Hematopoietic multipotent progenitor cell treated with erythropoietin and hydrocortisone succinate and interleukin-3 and kit ligand, for 4 days (in vitro differentiated cells): ENCODE measurements around the gene LIN54.

Experiments
- DNase-seq: peaks from one replicate; pipeline ENCODE4 v3.0.0-alpha.2; 2015

The LIN54 gene

DNA sequence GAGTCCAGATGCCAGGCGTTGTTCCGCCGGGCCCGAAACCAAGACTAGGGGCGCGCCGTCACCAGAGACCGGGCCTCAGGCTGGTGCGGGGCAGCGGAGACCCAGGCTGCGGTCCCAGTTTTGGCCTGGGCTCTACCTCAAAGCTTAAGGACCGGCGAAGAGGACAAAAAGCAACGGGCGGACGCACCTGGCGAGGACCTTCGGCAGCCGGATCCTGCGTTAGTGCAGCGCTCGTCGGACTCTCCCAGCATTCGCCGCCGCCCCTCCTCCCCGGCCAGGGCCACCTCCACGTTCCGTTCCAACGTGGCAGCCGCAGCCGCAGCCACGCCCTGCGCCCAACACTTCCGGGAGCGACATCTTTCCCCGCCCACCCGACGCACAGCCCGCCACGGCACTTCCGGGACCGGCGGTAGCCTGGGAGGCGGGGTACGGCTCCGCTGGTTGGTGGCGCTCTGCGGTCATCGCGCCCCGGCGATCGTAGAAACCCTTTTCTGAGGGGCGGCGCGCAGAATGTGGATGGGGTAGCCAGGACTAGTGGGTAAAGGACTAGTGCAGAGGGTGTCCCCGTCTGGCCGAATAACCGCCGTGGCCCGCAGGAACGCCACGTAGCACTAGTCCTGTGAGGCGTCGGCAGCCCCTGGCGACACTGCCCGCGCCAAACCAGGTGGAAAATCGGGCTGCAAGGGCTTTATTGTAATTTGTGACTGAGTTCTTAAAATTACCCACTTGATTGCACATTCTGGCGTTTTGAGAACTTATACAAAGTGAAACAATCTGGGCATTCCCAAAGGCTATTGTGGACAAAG is 119.5 kb downstream of the LIN54 start, which contains the start of gene SEC31A:
TSS of gene SEC31A (minus strand) at position 253 of the 806 bp plus-strand sequence. CDS start 9,217 bp downstream, outside the sequence.
- DNase-seq, result peak; percentile 99

DNA sequence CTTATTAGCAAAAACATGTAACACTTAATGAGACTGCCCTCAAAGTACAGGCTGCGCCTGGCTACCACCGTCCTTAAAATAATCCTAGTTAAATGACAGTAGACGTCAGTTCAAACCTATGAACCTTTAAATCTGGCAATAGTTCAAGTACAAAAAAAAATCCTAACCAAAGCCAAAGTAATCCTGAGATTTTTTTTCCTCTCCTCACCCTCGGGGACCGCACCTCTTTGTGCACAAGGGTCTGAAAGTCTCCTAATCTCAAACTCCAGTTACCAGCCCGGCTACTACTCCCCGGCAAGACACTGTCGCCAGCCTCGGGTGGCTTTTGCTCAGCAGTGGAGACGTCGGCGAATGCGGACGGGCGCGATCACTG is 120.1 kb downstream of the LIN54 start:
- no peak for DNase-seq

DNA sequence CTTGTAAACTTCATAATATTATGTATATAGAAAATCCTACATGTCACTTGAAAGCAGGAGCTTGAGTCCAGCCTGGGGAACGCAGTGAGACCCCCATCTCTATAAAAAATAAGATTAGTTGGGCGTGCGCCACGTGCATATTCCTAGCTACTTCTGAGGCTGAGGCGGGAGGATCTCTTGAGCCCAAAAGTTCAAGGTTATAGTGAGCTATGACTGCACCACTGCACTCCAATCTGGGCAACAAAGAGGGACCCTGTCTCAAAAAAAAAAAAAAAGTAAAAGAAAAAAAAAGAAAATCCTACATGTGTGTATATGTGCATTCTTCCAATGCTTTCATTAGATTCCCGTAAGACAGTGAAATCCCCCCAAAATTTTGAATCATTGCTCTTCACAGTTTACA is 121.3 kb downstream of the LIN54 start:
- DNase-seq, result no peak

DNA sequence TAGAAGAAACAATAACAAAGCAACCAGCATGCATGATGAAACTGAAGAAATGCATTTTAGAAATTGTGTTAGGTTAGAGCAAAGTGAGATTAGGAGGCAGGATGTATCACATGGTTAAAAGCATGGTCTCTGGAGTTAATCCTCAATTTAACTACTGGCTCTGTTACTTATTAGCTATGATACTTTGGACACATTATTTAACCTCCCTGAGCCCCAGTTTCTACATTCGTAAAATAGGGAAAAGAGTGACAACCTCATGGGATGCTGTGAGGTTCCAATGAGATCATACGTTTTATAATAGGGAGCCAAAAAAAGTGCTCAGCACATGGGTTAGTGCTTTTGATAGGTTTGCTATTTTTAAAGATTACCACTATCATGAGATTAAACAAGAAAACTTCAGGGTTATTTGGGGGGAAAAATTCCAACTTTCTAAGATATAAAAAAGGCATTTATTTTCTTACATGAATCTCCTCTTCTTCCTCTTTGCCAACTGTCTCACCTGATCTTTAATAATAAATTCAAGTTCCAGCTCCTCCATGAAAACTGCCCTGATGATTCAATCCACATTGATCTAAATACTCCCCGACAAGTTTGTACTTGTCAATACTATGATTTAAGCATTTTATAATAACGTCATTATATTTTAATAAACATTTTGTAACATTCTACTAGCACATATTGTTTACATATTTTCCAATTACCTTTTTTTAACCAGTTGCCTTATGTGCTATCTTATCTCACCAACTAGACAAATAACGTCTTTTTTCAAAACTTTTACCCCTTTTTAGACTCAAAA is 124.3 kb downstream of the LIN54 start:
- DNase-seq, result no peak

DNA sequence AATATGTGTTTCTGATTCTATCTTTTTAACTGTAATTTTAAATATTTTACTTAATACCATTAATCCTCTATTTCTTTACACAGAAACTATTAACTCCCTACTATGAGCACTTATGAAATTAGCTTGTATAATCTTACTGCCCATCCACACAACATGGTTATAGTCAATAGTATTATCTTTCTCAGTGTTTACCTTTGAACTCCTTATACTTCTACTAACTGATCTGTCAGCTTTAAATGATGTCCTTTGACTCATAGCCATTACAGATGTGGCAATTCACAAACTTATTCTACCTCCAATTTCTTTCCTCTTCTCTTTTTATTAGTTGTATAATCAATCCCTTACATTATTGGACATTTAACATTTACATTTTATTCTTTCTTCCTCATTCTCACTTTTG is 125.2 kb downstream of the LIN54 start:
- DNase-seq, result no peak
